HG02840 (cell line): ENCODE results near the gene OTOG.

Experiments used
- ATAC-seq: cut with Tn5 transposase; IDR thresholded peaks from one replicate; pipeline ENCODE4 v1.9.1; 2021; ENCODE audit warnings: mild to moderate bottlenecking, moderate library complexity, moderate number of reproducible peaks; ENCODE audit not compliant: unreplicated experiment, low FRiP score

The OTOG gene

GRCh38 chr11:17519061-17519885, 27.8 kb upstream of the OTOG start:
- no peak for ATAC-seq

- no peak for ATAC-seq
Measured at GRCh38 chr11:17521106-17521900, 25.8 kb upstream of the OTOG start.

- ATAC-seq = no peak
Measured at GRCh38 chr11:17522655-17523054, 24.4 kb upstream of the OTOG start.

DNA sequence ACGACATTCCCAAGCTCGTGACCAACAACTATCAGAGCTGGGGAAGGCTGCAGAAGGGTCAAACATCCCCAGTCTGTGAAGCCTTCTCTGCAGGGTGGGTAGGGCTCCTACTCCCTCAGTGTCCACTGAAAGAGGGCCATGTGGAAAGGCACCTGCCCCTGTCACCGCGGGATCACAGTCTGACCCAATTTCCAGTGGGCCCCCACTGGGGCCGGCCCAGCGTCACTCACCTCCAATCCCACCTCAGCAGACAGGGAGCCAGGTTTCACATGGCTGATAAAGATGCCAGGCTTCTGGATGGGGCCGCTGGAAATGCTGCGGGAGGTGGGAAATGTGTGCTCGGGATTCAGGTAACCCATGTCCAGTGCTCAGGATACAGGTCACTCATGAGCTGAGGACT, 22.8 kb upstream of the OTOG start:
- ATAC-seq = no peak

DNA sequence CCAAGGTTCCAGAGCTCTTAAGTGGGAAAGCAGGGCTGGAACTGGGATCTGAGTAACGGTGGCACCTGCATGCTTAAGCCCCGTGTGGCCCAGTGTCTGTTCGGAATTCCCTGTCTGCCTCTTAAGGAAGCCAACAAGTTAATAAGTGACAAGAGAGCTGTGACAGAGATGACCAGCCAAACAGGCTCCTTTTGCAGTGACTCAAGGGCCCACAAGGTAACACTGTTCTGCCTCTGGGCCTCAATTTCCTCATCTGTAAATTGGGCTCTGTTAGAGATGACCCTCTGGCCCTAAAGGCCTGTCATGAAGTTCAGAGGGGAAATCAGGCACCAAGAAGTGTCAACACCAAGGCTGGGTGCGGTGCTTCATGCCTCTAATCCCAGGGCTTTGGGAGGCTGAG, 21.5 kb upstream of the OTOG start:
- ATAC-seq = no peak

GRCh38 chr11:17526326-17526725, 20.7 kb upstream of the OTOG start:
- no peak for ATAC-seq

DNA sequence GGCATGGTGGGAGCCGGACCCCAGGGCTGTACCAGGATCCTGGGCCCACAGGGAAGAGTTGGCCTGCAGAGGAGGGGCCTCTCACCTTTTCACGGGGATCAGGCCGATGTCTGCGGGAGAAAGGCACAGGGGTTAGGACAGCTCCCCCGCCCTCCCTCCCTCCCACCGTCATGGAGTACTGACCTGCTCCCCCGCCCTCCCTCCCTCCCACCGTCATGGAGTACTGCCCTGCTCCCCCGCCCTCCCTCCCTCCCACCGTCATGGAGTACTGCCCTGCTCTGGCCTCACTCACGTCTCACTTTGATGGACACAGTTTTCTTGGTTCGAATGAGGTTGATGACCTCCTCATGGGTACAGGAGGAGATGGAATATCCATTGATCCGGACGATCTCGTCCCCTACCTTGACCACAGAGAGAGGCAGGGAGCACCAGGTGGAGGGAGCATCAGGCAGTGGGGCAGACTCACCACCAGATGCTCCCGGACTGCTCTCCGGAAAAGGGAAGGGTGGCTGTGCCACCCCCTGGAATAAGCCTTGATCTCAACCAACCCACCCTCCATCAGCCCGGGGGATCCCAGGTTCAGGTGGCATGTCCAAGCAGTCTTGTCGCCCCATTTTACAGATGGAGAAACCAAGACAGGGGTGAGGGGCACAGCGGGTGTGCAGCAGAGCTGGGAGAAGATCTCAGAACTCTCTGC, 20.0 kb upstream of the OTOG start:
- ATAC-seq = no peak

DNA sequence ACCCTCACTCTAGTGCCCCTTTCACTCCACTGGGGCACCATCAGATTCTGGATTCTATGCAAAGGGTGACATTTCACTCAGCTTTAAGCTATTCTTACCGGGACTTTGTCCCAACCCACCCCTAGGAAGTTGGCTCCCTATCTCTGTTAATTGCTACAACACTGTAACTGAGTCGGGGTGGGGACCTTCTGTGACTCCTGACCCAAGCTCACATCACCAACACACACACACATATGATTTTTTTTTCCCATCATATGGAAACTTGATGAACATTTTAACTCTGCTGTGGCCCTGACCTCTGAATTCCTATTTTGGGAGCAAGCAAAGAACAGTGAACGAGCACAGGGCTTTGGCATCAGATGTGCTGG, 19.4 kb upstream of the OTOG start:
- ATAC-seq = no peak

DNA sequence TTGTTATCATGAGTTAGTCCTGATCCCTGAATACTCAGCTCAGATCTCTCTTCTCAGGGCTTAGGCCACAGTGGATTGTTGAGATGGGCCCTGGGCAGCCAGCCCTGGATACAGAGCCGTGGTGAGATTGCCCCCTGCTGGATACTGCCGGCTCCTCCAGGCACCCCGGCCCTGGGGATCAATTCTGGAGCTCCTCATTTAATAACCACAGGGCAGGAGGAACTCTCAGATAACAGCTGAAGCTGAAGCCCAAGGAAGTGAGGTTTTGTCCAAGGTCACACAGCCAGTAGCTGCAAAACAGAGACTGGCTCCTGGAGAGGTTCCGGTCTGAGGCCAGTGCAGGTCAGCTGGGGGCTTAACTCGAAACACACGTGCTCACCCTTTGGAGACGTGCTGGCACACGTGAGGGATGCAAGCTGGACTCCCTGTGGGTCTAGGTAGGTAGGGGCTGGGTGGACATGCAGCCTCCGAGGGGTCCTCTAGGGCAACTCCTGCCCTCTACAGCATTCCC, 18.8 kb upstream of the OTOG start:
- ATAC-seq = no peak

GRCh38 chr11:17528906-17529843, 17.9 kb upstream of the OTOG start:
- no peak for ATAC-seq

DNA sequence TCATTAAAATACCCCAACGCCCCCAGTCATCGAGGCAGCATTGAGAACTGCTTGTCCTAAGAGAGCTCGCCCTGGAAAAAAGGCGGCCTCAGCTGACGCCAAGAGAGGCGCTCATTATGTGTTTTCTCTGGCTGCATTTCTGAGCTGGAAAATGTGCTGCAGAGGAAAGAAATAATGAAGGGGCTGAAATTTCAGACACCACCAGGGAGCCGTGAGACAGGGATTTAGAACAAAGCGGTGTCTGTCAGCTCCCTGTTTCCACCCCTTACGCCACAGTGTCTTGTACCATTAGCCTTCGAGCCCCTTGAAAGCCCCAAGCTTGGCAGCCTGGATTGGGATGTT, 17.2 kb upstream of the OTOG start:
- no peak for ATAC-seq

GRCh38 chr11:17531071-17531600, 15.9 kb upstream of the OTOG start:
- no peak for ATAC-seq

DNA sequence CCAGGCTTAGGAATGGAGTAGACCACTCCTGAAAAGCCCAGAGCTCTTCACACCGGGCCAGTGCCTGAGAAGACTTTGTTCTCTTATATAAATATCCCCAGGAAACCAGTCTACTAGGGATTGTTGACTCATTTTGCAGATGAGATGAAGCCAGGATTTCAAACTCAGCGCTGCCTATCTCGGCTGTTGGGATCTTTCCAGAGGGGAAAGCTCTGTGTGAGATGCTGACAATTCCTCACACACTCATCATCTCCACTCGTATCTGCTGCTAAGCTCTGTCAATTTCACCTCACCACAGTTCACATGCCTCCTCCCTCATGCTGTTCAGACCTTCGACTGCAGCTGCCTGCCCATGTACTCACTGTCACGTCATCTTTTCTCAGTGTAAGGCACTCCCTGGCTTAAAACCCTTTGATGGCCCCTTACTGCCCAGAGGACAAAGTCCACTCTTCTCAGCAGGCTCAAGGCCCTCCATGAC, 15.4 kb upstream of the OTOG start:
- no peak for ATAC-seq

DNA sequence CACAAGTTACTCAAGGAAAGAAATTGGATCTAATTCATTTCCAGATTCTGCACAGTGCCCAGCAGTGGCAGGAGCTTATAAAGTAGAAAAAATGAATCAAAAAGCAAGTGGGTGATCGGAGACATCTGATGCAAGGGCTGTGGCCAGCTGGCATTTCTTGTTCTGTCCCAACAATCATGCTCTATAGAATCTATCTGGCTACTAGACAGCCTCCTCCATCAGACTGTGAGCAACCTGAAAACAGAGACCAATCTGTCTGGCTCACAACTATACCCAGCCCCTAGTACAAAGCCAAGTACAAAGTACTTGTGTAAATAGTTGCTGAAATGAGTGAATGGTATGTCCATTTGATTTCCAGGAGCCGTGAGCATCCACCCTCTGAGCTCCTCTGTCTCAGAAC, 14.3 kb upstream of the OTOG start:
- no peak for ATAC-seq

DNA sequence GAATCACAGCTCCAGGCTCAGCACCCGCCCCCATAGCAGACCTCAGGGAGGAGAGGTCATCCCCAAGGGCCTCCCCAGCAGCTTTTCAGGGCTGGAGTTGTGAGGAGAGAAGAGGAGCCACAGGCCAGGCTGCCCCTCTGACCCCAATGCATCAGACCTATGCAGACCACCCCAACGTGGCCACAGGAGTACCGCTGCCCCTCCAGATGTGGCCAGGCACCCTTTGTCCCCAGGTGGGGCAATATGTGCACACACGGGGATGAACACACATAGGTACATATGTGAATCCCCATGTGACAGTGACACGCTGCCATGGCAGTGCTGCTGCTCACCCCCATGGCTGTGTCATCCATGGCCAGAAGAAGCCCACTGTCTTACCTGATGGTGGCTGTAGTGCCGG, 13.7 kb upstream of the OTOG start:
- no peak for ATAC-seq

- ATAC-seq = no peak
Measured at GRCh38 chr11:17533778-17534415, 13.2 kb upstream of the OTOG start.

- ATAC-seq = no peak
Measured at GRCh38 chr11:17535488-17535887, 11.6 kb upstream of the OTOG start.

DNA sequence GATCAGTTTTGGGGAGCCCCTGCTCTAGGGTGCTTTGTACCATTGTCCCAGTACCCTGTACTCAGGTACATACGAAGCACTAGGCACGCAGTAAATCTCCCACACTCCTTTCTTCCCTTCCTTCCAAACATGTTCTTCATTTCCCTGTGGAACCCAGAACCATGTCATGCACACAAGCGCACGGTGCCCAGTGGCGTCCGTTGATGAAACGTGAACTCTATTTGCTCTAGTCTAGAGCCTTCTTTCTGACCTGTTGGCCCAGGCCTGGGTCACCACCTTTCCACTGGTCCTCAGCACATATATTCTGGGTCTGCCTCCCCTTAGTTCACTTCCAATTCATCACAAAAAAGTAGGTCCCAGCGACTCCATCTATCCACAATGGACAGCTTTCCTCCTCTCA, 9.8 kb upstream of the OTOG start:
- ATAC-seq = no peak

DNA sequence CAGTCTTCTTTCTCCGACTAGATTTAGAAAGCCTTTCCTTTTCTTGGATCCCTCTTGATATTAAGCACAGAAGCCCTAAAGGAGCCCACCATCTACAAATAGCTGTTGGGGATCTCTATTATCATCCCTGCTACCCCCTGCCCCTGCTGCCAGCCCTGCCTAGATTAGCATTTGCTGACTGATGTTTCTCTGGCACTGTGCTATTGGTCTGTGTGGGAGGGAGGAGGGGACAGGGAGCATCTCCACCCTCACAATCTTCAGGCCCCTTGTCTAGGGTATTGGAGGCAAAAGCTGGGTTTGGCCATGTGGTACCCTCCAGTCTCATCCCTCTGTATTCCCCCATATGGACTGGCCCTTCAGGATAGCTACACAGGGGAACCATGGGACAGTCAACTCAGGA, 9.0 kb upstream of the OTOG start:
- ATAC-seq = no peak
